ENCODE data around the gene MBD1. TPM values are rescaled to one million over a fixed set of nuclear protein-coding genes. Genes with fewer than 3 reads are reported as not detected.
"Not testable (repeated sequence)": the region's sequence is repeated elsewhere in the genome, so short reads cannot be mapped to it uniquely, and the experiment has no call there.

The MBD1 gene
- total RNA-seq, 1 experiment from 2014 or later, result 53.4 TPM

GRCh38 chr18:50232419-50232818, 48.9 kb downstream of the MBD1 start (continued):
- no peak for TF ChIP-seq MAX (CRISPR knock-in tag; IDR thresholded peaks at IDR 0.05)
- TF ChIP-seq MYBL2 (CRISPR knock-in tag; IDR thresholded peaks at IDR 0.05), result no peak
- TF ChIP-seq TCF7 (CRISPR knock-in tag; IDR thresholded peaks at IDR 0.05; ENCODE audit: low read depth), result no peak

- Mint-ChIP-seq H3K27ac (no peak overlapping the region), H3K4me1 (peaks cover 11% of the 10 kb centered on the region), H3K4me3 (no peak overlapping the region), H3K9me3 (peaks cover 32% of the 10 kb centered on the region), H3K36me3 (peaks cover 11% of the 10 kb centered on the region; the same call in 1 of the 2 replicates), H3K27me3 (ENCODE audit: low read depth) (peaks cover 19% of the 10 kb centered on the region)
- ChIA-PET POLR2A (no interaction called here), CTCF (interaction anchor here (2.3 kb wide), 1 partner anchor 28 kb away, joined by 7 read pairs; no protein-coding TSS in a partner anchor)
- DNase-seq (ENCODE audit: low spot score), result no peak
- ATAC-seq, result no peak
- TF ChIP-seq, protein P1, sequence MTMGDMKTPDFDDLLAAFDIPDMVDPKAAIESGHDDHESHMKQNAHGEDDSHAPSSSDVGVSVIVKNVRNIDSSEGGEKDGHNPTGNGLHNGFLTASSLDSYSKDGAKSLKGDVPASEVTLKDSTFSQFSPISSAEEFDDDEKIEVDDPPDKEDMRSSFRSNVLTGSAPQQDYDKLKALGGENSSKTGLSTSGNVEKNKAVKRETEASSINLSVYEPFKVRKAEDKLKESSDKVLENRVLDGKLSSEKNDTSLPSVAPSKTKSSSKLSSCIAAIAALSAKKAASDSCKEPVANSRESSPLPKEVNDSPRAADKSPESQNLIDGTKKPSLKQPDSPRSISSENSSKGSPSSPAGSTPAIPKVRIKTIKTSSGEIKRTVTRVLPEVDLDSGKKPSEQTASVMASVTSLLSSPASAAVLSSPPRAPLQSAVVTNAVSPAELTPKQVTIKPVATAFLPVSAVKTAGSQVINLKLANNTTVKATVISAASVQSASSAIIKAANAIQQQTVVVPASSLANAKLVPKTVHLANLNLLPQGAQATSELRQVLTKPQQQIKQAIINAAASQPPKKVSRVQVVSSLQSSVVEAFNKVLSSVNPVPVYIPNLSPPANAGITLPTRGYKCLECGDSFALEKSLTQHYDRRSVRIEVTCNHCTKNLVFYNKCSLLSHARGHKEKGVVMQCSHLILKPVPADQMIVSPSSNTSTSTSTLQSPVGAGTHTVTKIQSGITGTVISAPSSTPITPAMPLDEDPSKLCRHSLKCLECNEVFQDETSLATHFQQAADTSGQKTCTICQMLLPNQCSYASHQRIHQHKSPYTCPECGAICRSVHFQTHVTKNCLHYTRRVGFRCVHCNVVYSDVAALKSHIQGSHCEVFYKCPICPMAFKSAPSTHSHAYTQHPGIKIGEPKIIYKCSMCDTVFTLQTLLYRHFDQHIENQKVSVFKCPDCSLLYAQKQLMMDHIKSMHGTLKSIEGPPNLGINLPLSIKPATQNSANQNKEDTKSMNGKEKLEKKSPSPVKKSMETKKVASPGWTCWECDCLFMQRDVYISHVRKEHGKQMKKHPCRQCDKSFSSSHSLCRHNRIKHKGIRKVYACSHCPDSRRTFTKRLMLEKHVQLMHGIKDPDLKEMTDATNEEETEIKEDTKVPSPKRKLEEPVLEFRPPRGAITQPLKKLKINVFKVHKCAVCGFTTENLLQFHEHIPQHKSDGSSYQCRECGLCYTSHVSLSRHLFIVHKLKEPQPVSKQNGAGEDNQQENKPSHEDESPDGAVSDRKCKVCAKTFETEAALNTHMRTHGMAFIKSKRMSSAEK (CRISPR knock-in tag; IDR thresholded peaks at IDR 0.05; ENCODE audit: borderline replicate concordance), result no peak
- no peak for TF ChIP-seq ELF4 (CRISPR knock-in tag; IDR thresholded peaks at IDR 0.05; ENCODE audit: low read depth)
- no peak for TF ChIP-seq NFYB (CRISPR knock-in tag; conservative IDR thresholded peaks at IDR 0.05; ENCODE audit: low read depth)
- no peak for TF ChIP-seq USF2 (CRISPR knock-in tag; IDR thresholded peaks at IDR 0.05)
- TF ChIP-seq JUN (CRISPR knock-in tag; IDR thresholded peaks at IDR 0.05), result no peak
- no peak for TF ChIP-seq OVOL2 (CRISPR knock-in tag; IDR thresholded peaks at IDR 0.05; ENCODE audit: borderline replicate concordance)
- TF ChIP-seq NR3C1 (CRISPR knock-in tag; conservative IDR thresholded peaks at IDR 0.05; ENCODE audit: low read depth), result no peak
- TF ChIP-seq ZNF121 (CRISPR knock-in tag; IDR thresholded peaks at IDR 0.05), result no peak
- TF ChIP-seq, protein P2, sequence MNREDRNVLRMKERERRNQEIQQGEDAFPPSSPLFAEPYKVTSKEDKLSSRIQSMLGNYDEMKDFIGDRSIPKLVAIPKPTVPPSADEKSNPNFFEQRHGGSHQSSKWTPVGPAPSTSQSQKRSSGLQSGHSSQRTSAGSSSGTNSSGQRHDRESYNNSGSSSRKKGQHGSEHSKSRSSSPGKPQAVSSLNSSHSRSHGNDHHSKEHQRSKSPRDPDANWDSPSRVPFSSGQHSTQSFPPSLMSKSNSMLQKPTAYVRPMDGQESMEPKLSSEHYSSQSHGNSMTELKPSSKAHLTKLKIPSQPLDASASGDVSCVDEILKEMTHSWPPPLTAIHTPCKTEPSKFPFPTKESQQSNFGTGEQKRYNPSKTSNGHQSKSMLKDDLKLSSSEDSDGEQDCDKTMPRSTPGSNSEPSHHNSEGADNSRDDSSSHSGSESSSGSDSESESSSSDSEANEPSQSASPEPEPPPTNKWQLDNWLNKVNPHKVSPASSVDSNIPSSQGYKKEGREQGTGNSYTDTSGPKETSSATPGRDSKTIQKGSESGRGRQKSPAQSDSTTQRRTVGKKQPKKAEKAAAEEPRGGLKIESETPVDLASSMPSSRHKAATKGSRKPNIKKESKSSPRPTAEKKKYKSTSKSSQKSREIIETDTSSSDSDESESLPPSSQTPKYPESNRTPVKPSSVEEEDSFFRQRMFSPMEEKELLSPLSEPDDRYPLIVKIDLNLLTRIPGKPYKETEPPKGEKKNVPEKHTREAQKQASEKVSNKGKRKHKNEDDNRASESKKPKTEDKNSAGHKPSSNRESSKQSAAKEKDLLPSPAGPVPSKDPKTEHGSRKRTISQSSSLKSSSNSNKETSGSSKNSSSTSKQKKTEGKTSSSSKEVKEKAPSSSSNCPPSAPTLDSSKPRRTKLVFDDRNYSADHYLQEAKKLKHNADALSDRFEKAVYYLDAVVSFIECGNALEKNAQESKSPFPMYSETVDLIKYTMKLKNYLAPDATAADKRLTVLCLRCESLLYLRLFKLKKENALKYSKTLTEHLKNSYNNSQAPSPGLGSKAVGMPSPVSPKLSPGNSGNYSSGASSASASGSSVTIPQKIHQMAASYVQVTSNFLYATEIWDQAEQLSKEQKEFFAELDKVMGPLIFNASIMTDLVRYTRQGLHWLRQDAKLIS (CRISPR knock-in tag; IDR thresholded peaks at IDR 0.05; ENCODE audit: borderline replicate concordance), result no peak
- no peak for TF ChIP-seq MLX (CRISPR knock-in tag; IDR thresholded peaks at IDR 0.05)
- TF ChIP-seq, protein P3, sequence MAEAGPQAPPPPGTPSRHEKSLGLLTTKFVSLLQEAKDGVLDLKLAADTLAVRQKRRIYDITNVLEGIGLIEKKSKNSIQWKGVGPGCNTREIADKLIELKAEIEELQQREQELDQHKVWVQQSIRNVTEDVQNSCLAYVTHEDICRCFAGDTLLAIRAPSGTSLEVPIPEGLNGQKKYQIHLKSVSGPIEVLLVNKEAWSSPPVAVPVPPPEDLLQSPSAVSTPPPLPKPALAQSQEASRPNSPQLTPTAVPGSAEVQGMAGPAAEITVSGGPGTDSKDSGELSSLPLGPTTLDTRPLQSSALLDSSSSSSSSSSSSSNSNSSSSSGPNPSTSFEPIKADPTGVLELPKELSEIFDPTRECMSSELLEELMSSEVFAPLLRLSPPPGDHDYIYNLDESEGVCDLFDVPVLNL (CRISPR knock-in tag; IDR thresholded peaks at IDR 0.05; ENCODE audit: borderline replicate concordance, low read depth), result no peak
- no peak for TF ChIP-seq AR (CRISPR knock-in tag; IDR thresholded peaks at IDR 0.05)
- no peak for TF ChIP-seq ETV6 (CRISPR knock-in tag; IDR thresholded peaks at IDR 0.05)
Observed at GRCh38 chr18:50231621-50232020, 49.7 kb downstream of the MBD1 start.

GRCh38 chr18:50220249-50220648, 61.1 kb downstream of the MBD1 start:
- H3K27ac Mint-ChIP-seq; H3K27me3 Mint-ChIP-seq (ENCODE audit: low read depth); DNase-seq (ENCODE audit: low spot score); ATAC-seq; H3K4me1 Mint-ChIP-seq; POLR2A ChIA-PET; H3K4me3 Mint-ChIP-seq; CTCF ChIA-PET: not testable (repeated sequence)
- Mint-ChIP-seq H3K9me3 (peaks cover 42% of the 10 kb centered on the region), H3K36me3 (peaks cover 31% of the 10 kb centered on the region)

Measured in WTC11 (cell line).